Measurements from ENCODE around the gene SMOC2. TPM values are rescaled to one million over a fixed set of nuclear protein-coding genes. Genes with fewer than 3 reads are reported as not detected.

SMOC2 gene
- total and polyA plus RNA-seq, 2 experiments from 2014 or later = 51.0 to 88.7 TPM

DNA sequence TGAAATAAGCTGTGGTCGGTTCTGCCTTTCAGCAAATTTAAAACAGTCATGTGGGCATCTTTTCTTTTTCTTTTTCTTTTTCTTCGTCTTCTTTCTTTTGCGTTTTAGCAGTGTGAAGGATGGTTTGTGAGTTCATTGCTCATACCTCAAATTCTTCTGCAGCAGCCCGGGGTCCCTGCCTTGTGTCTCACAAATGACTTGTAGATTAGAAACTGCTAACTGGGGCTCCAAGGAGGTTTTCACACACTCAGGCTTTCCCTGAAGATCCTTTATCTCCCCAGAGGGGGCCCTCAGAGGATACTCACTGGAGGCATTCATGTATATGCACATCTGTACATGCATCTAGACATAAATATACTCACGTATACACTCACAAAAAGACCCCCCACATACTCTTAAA is 1.7 kb downstream of the SMOC2 start:
- H3K4me3 ChIP-seq = peak overlapping the region; percentile 41
- no peak for DNase-seq (ENCODE audit: low spot score)
- H3K9me3 ChIP-seq (ENCODE audit: low read depth) = no peaks in the 10 kb centered on the region
- H3K9me2 ChIP-seq (replicated peaks; ENCODE audit: insufficient read depth) = no peaks in the 10 kb centered on the region
- H3K4me2 ChIP-seq = peak overlapping the region; percentile 97
- H3K79me2 ChIP-seq = no peaks in the 10 kb centered on the region
- no peak overlapping the region for H3K27ac ChIP-seq
- no peaks in the 10 kb centered on the region for H3K36me3 ChIP-seq (replicated peaks; ENCODE audit: insufficient read depth, low read depth)
- TF ChIP-seq EZH2 (IDR thresholded peaks at IDR 0.05; ENCODE audit: borderline replicate concordance) = peak; percentile 0
- no peak for TF ChIP-seq EZH2phosphoT487 (IDR thresholded peaks at IDR 0.05; ENCODE audit: low read depth, severe bottlenecking, unreplicated experiment)
- TF ChIP-seq, protein P1, sequence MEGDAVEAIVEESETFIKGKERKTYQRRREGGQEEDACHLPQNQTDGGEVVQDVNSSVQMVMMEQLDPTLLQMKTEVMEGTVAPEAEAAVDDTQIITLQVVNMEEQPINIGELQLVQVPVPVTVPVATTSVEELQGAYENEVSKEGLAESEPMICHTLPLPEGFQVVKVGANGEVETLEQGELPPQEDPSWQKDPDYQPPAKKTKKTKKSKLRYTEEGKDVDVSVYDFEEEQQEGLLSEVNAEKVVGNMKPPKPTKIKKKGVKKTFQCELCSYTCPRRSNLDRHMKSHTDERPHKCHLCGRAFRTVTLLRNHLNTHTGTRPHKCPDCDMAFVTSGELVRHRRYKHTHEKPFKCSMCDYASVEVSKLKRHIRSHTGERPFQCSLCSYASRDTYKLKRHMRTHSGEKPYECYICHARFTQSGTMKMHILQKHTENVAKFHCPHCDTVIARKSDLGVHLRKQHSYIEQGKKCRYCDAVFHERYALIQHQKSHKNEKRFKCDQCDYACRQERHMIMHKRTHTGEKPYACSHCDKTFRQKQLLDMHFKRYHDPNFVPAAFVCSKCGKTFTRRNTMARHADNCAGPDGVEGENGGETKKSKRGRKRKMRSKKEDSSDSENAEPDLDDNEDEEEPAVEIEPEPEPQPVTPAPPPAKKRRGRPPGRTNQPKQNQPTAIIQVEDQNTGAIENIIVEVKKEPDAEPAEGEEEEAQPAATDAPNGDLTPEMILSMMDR (IDR thresholded peaks at IDR 0.05; ENCODE audit: poor library complexity) = no peak
- WGBS (ENCODE audit: low lambda C conversion rate, missing lambda C conversion rate) = 39% methylated on average over 5 of the region's 5 CpGs
- peaks cover 15% of the 10 kb centered on the region for H3K4me1 ChIP-seq (ENCODE audit: insufficient read depth)
- peaks cover 83% of the 10 kb centered on the region for H3K27me3 ChIP-seq
- H4K20me1 ChIP-seq (ENCODE audit: insufficient read depth, poor library complexity, severe bottlenecking) = no peaks in the 10 kb centered on the region
- H2AFZ ChIP-seq = no peak overlapping the region

DNA sequence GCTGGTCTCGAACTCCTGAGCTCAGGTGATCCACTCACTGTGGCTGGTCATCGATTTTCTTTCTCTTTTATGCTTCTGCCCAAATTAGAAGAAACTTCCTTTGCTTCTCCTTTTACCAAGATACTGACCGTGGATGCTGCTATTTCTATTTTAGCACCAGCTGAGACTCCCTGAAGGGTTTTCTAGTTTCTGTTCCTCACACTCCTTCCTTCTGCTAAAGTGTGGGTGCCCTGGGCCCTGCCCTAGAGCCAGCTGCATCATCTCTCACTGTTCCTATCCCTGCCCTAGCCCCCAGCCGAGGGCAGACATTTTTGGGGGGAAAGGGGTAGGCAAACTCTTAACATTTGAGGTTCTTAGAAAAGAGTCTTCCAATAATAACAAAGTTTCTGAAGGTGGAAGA is 6.3 kb downstream of the SMOC2 start:
- Histone ChIP-seq H3K4me3 (no peak overlapping the region), H3K4me2 (no peak overlapping the region), H3K9me2 (replicated peaks; ENCODE audit: insufficient read depth) (no peaks in the 10 kb centered on the region), H3K4me1 (ENCODE audit: insufficient read depth) (peaks cover 2% of the 10 kb centered on the region), H3K9me3 (ENCODE audit: low read depth) (no peaks in the 10 kb centered on the region), H4K20me1 (ENCODE audit: insufficient read depth, poor library complexity, severe bottlenecking) (no peaks in the 10 kb centered on the region), H3K27me3 (peaks cover 52% of the 10 kb centered on the region), H2AFZ (no peak overlapping the region), H3K27ac (no peak overlapping the region), H3K79me2 (no peaks in the 10 kb centered on the region), H3K36me3 (replicated peaks; ENCODE audit: insufficient read depth, low read depth) (no peaks in the 10 kb centered on the region)
- no peak for DNase-seq (ENCODE audit: low spot score)
- 91% methylated on average over 4 of the region's 4 CpGs for WGBS (ENCODE audit: low lambda C conversion rate, missing lambda C conversion rate)
- TF ChIP-seq, protein P1 (IDR thresholded peaks at IDR 0.05; ENCODE audit: poor library complexity) = no peak
- no peak for TF ChIP-seq EZH2 (IDR thresholded peaks at IDR 0.05; ENCODE audit: borderline replicate concordance)
- no peak for TF ChIP-seq EZH2phosphoT487 (IDR thresholded peaks at IDR 0.05; ENCODE audit: low read depth, severe bottlenecking, unreplicated experiment)

- no peak overlapping the region for H3K4me3 ChIP-seq
- H3K4me2 ChIP-seq = no peak overlapping the region
- H2AFZ ChIP-seq = no peak overlapping the region
- 87% methylated on average over 3 of the region's 3 CpGs for WGBS (ENCODE audit: low lambda C conversion rate, missing lambda C conversion rate)
- H3K9me2 ChIP-seq (replicated peaks; ENCODE audit: insufficient read depth) = no peaks in the 10 kb centered on the region
- TF ChIP-seq EZH2 (IDR thresholded peaks at IDR 0.05; ENCODE audit: borderline replicate concordance) = no peak
- no peak for TF ChIP-seq EZH2phosphoT487 (IDR thresholded peaks at IDR 0.05; ENCODE audit: low read depth, severe bottlenecking, unreplicated experiment)
- TF ChIP-seq, protein P1 (IDR thresholded peaks at IDR 0.05; ENCODE audit: poor library complexity) = no peak
- peaks cover 3% of the 10 kb centered on the region for H3K4me1 ChIP-seq (ENCODE audit: insufficient read depth)
- DNase-seq (ENCODE audit: low spot score) = no peak
- no peak overlapping the region for H3K27ac ChIP-seq
- H3K9me3 ChIP-seq (ENCODE audit: low read depth) = no peaks in the 10 kb centered on the region
- H3K27me3 ChIP-seq = peaks cover 47% of the 10 kb centered on the region
- H3K79me2 ChIP-seq = no peaks in the 10 kb centered on the region
- no peaks in the 10 kb centered on the region for H4K20me1 ChIP-seq (ENCODE audit: insufficient read depth, poor library complexity, severe bottlenecking)
- H3K36me3 ChIP-seq (replicated peaks; ENCODE audit: insufficient read depth, low read depth) = no peaks in the 10 kb centered on the region
Measured at GRCh38 chr6:168447700-168448099, 6.7 kb downstream of the SMOC2 start.
